Spleen (tissue), 7 donors: ENCODE data around the gene SEL1L.

ENCODE experiments used
- CTCF ChIP-seq, 11 experiments: fragments of 200-600 bp in 7 of 11; fragments of 450-650 bp in 4 of 11; sonication (generic) in 4 of 11; IDR thresholded peaks in 8 of 11; conservative IDR thresholded peaks in 3 of 11; 1 replicate in 7 of 11; 2 replicates in 4 of 11; pipeline versions ENCODE4 v1.4.0 to v1.8.0; 2016 to 2021; ENCODE audit warnings: antibody characterized with exemption in 11 of 11, inconsistent platforms in 4 of 11, mild to moderate bottlenecking in 1 of 11
- POLR2A ChIP-seq, 3 donors: fragments of 450-650 bp; IDR thresholded peaks; one replicate each; pipeline ENCODE4 v1.5.1; 2017; ENCODE audit warnings: antibody characterized with exemption in 3 of 3, mild to moderate bottlenecking in 1 of 3
- POLR2AphosphoS5 ChIP-seq, 3 donors: sonication (generic); formaldehyde crosslinking; IDR thresholded peaks; one replicate each; pipeline ENCODE4 v1.5.1; 2017; ENCODE audit warnings: antibody characterized with exemption in 3 of 3
- donor health status: DM: no; HTN: no; CAD: no; lungs with moderate emphysema.
- donor health status: DM: no; HTN: no; CAD: no.
- donor health status: DM: no; HTN: no; CAD: no.

GRCh38 chr14:81529391-81529790 lies 4.3 kb downstream of the SEL1L start:
- TF ChIP-seq CTCF (IDR thresholded peaks at IDR 0.05 in 8 of 11, conservative IDR thresholded peaks at IDR 0.05 in 3 of 11) (no peak), POLR2AphosphoS5 (IDR thresholded peaks at IDR 0.05) (no peak), POLR2A (IDR thresholded peaks at IDR 0.05) (no peak)
